Prostate gland (tissue), 2 donors: ENCODE measurements around the gene LRRC53.

Experiments used
- CTCF ChIP-seq, 4 experiments: fragments of 200-600 bp in 2 of 4; fragments of 450-650 bp in 2 of 4; sonication (generic) in 2 of 4; IDR thresholded peaks; 1 replicate in 3 of 4; 2 replicates in 1 of 4; pipeline ENCODE4 v1.5.1; 2016 to 2019; ENCODE audit warnings: antibody characterized with exemption in 4 of 4, mild to moderate bottlenecking in 2 of 4, moderate library complexity in 2 of 4
- POLR2A ChIP-seq: fragments of 450-650 bp; IDR thresholded peaks from one replicate; pipeline ENCODE4 v1.6.1; 2016; ENCODE audit warnings: antibody characterized with exemption, mild to moderate bottlenecking

GRCh38 chr1:74548961-74549750 lies 36.7 kb upstream of the LRRC53 start:
- TF ChIP-seq CTCF (IDR thresholded peaks at IDR 0.05) (no peak), POLR2A (no peak)
